ENCODE results near the gene H3-3A.

GRCh38 chr1:226074046-226074445, 11.5 kb downstream of the H3-3A start:
- no peak for TF ChIP-seq CTCF (conservative IDR thresholded peaks at IDR 0.05)
- TF ChIP-seq ZFX (IDR thresholded peaks at IDR 0.05), result no peak

All from C4-2B (cell line).